Vagina (tissue), 2 donors: ENCODE results near the gene ZNF175.

Experiments
- CTCF ChIP-seq, 3 experiments: fragments of 450-650 bp in 2 of 3; fragments of 200-600 bp in 1 of 3; sonication (generic) in 1 of 3; IDR thresholded peaks; one replicate each; pipeline ENCODE4 v1.5.1; 2017 to 2019; ENCODE audit warnings: antibody characterized with exemption in 3 of 3, mild to moderate bottlenecking in 2 of 3, moderate library complexity in 2 of 3
- POLR2A ChIP-seq, 2 donors: fragments of 450-650 bp; IDR thresholded peaks; one replicate each; pipeline ENCODE4 v1.6.1; 2017; ENCODE audit warnings: antibody characterized with exemption in 2 of 2, mild to moderate bottlenecking in 2 of 2, moderate library complexity in 2 of 2

- TF ChIP-seq POLR2A (IDR thresholded peaks at IDR 0.05) (no peak), CTCF (IDR thresholded peaks at IDR 0.05) (no peak)
Measured at GRCh38 chr19:51599084-51599483, 28.0 kb downstream of the ZNF175 start.
